GM12874 (cell line): Measurements from ENCODE around the gene SIGLEC5.
A peak's percentile ranks its signal among the peaks of the same experiment; 100 is the strongest.

Experiments used
- CTCF ChIP-seq: IDR thresholded peaks from 2 replicates; pipeline ENCODE4 v1.5.1; 2011; ENCODE audit warnings: low read depth, mild to moderate bottlenecking, control low read depth, low read length, moderate library complexity; ENCODE audit not compliant: insufficient read depth

Gene SIGLEC5

GRCh38 chr19:51607077-51607476 is 23.1 kb downstream of the SIGLEC5 start:
- TF ChIP-seq CTCF, result no peak

- 0 out of 2 replicates have a peak, but pooled peaks have one; percentile 7 for TF ChIP-seq CTCF
Measured at GRCh38 chr19:51602189-51602854, 27.9 kb downstream of the SIGLEC5 start.

- TF ChIP-seq CTCF, result no peak
Measured at GRCh38 chr19:51600940-51601580, 29.1 kb downstream of the SIGLEC5 start.

- TF ChIP-seq CTCF, result no peak
Measured at GRCh38 chr19:51599084-51599483, 31.1 kb downstream of the SIGLEC5 start.

- no peak for TF ChIP-seq CTCF
Measured at GRCh38 chr19:51598159-51598915, 31.9 kb downstream of the SIGLEC5 start.

- TF ChIP-seq CTCF, result no peak
Measured at GRCh38 chr19:51595190-51596175, 34.7 kb downstream of the SIGLEC5 start.
